Adrenal gland (tissue), 5 donors: ENCODE measurements around the gene ZSCAN16.

Experiments used
- POLR2A ChIP-seq, 2 donors: fragments of 450-650 bp; IDR thresholded peaks; one replicate each; pipeline ENCODE4 v1.6.1; 2017; ENCODE audit warnings: antibody characterized with exemption in 2 of 2, mild to moderate bottlenecking in 2 of 2, moderate library complexity in 1 of 2
- TF ChIP-seq, protein P1 (sequence below), 6 experiments: fragments of 450-650 bp in 4 of 6; fragments of 200-600 bp in 2 of 6; sonication (generic) in 1 of 6; IDR thresholded peaks; 1 replicate in 5 of 6; 2 replicates in 1 of 6; pipeline versions ENCODE4 v1.5.1 to v1.8.0; 2016 to 2021; ENCODE audit warnings: antibody characterized with exemption in 6 of 6, mild to moderate bottlenecking in 2 of 6, moderate library complexity in 1 of 6
- donor health status: DM: no; HTN: no; CAD: no.

DNA sequence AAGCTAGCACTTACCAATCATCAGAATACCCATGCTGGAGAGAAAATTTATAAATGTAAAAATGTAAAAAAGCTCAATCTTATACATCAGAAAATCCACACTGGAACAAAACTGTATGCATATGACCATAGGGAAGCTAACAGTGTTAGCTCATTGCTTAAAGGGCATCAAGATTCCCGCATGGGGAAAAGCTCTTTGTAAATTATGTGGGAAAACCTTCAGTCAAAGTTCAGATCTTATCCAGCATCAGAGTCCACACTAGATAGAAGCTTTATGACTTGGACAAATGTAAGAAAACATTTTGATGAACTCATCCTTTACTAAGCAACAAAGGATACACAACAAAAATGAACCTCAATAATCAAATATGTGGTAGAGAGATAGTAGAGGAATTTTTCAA lies 52.0 kb downstream of the ZSCAN16 start:
- TF ChIP-seq, protein P1, sequence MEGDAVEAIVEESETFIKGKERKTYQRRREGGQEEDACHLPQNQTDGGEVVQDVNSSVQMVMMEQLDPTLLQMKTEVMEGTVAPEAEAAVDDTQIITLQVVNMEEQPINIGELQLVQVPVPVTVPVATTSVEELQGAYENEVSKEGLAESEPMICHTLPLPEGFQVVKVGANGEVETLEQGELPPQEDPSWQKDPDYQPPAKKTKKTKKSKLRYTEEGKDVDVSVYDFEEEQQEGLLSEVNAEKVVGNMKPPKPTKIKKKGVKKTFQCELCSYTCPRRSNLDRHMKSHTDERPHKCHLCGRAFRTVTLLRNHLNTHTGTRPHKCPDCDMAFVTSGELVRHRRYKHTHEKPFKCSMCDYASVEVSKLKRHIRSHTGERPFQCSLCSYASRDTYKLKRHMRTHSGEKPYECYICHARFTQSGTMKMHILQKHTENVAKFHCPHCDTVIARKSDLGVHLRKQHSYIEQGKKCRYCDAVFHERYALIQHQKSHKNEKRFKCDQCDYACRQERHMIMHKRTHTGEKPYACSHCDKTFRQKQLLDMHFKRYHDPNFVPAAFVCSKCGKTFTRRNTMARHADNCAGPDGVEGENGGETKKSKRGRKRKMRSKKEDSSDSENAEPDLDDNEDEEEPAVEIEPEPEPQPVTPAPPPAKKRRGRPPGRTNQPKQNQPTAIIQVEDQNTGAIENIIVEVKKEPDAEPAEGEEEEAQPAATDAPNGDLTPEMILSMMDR (IDR thresholded peaks at IDR 0.05), result no peak
- TF ChIP-seq POLR2A (IDR thresholded peaks at IDR 0.05), result no peak
